Caco-2 (cell line): Measurements from ENCODE around the gene GRID1. TPM values are rescaled to one million over a fixed set of nuclear protein-coding genes. Genes with fewer than 3 reads are reported as not detected.

Experiments
- BruUV-seq: library from RNA; stranded (reverse); fragments of 400-500 nt; replicated peaks from 2 replicates; lab custom pipeline; 2021; lab: Mats Ljungman, UMichigan
- CTCF ChIA-PET: fragments of 300-600 bp; sonication (Branson Sonifier 250); formaldehyde crosslinking; loops from one replicate; lab custom pipeline; 2022; ENCODE audit warnings: antibody characterized with exemption; lab: Charles Lee
- POLR2A ChIA-PET: fragments of 300-600 bp; sonication (Branson Sonifier 250); formaldehyde crosslinking; loops from one replicate; lab custom pipeline; 2022; ENCODE audit warnings: antibody characterized with exemption; lab: Charles Lee
- DNase-seq, 2 experiments: peaks; one replicate each; pipeline versions ENCODE4 v3.0.0 to v3.0.0-alpha.2; 2020 to 2022
- H3K27me3 ChIP-seq: replicated peaks from 2 replicates; pipeline ENCODE4 v1.6.0; 2011; ENCODE audit warnings: low read length; ENCODE audit not compliant: control insufficient read depth, insufficient read depth
- H3K36me3 ChIP-seq: 2 replicates; pipeline ENCODE4 v1.5.1; 2011; ENCODE audit warnings: low read length; ENCODE audit not compliant: control insufficient read depth, insufficient read depth
- H3K4me1 ChIP-seq: fragments of 250-450 bp; sonication (Bioruptor Pico); 2 replicates; pipeline ENCODE4 v1.5.1; 2020; ENCODE audit warnings: mild to moderate bottlenecking
- H3K4me3 ChIP-seq: 2 replicates; pipeline ENCODE4 v1.5.1; 2011; ENCODE audit warnings: low read depth, mild to moderate bottlenecking, control low read depth, low read length
- H3K9me3 ChIP-seq: fragments of 250-450 bp; sonication (Bioruptor Pico); 2 replicates; pipeline ENCODE4 v1.5.1; 2020; ENCODE audit warnings: mild to moderate bottlenecking, moderate library complexity
- H3K27ac Mint-ChIP-seq: one replicate; pipeline ENCODE4 v1.8.0; 2022; ENCODE audit warnings: mixed read lengths; ENCODE audit not compliant: unreplicated experiment
- H3K27me3 Mint-ChIP-seq: one replicate; pipeline ENCODE4 v1.8.0; 2022; ENCODE audit warnings: mixed read lengths; ENCODE audit not compliant: insufficient read depth, unreplicated experiment
- H3K36me3 Mint-ChIP-seq: one replicate; pipeline ENCODE4 v1.8.0; 2022; ENCODE audit warnings: mild to moderate bottlenecking, mixed read lengths; ENCODE audit not compliant: insufficient read depth, unreplicated experiment
- H3K4me1 Mint-ChIP-seq: one replicate; pipeline ENCODE4 v1.8.0; 2022; ENCODE audit warnings: low read depth, mixed read lengths; ENCODE audit not compliant: unreplicated experiment
- H3K4me3 Mint-ChIP-seq: one replicate; pipeline ENCODE4 v1.8.0; 2022; ENCODE audit warnings: mild to moderate bottlenecking, moderate library complexity, mixed read lengths; ENCODE audit not compliant: unreplicated experiment
- H3K9me3 Mint-ChIP-seq: one replicate; pipeline ENCODE4 v1.8.0; 2022; ENCODE audit warnings: mixed read lengths; ENCODE audit not compliant: unreplicated experiment
- intact Hi-C: fragments of 100-400 bp; cut with micrococcal nuclease; formaldehyde crosslinking; loops from one replicate; pipeline ENCODE4 v1.10.0; 2022; ENCODE audit not compliant: unreplicated experiment
- total RNA-seq: library from RNA; stranded (reverse); gene quantifications from 2 replicates; pipeline ENCODE4 v1.2.3, GENCODE V29; 2022
- TF ChIP-seq, protein P1 (sequence below), 2 experiments: fragments of 200-600 bp in 1 of 2; IDR thresholded peaks; 1 replicate in 1 of 2; 2 replicates in 1 of 2; pipeline versions ENCODE4 v1.5.1 to v1.8.0; 2011 to 2022; ENCODE audit warnings: antibody characterized with exemption in 1 of 2, control low read depth in 1 of 2, inconsistent platforms in 1 of 2, low read depth in 1 of 2, low read length in 1 of 2, mild to moderate bottlenecking in 1 of 2, moderate library complexity in 1 of 2; ENCODE audit not compliant: insufficient read depth in 1 of 2, severe bottlenecking in 1 of 2, unreplicated experiment in 1 of 2

Gene GRID1
- total RNA-seq, 1 experiment from 2014 or later: 8.0 TPM

- no peaks in the 10 kb centered on the region for H3K27me3 ChIP-seq
- H3K36me3 Mint-ChIP-seq: no peaks in the 10 kb centered on the region
- no peaks in the 10 kb centered on the region for H3K9me3 Mint-ChIP-seq
- H3K4me3 Mint-ChIP-seq: no peak overlapping the region
- intact Hi-C loops: no loop called here
- H3K9me3 ChIP-seq: no peaks in the 10 kb centered on the region
- no peaks in the 10 kb centered on the region for H3K4me1 Mint-ChIP-seq
- no peak for DNase-seq
- no peak overlapping the region for H3K4me3 ChIP-seq
- peaks cover 6% of the 10 kb centered on the region for H3K27me3 Mint-ChIP-seq
- H3K4me1 ChIP-seq: no peaks in the 10 kb centered on the region
- H3K27ac Mint-ChIP-seq: no peak overlapping the region
- TF ChIP-seq, protein P1, sequence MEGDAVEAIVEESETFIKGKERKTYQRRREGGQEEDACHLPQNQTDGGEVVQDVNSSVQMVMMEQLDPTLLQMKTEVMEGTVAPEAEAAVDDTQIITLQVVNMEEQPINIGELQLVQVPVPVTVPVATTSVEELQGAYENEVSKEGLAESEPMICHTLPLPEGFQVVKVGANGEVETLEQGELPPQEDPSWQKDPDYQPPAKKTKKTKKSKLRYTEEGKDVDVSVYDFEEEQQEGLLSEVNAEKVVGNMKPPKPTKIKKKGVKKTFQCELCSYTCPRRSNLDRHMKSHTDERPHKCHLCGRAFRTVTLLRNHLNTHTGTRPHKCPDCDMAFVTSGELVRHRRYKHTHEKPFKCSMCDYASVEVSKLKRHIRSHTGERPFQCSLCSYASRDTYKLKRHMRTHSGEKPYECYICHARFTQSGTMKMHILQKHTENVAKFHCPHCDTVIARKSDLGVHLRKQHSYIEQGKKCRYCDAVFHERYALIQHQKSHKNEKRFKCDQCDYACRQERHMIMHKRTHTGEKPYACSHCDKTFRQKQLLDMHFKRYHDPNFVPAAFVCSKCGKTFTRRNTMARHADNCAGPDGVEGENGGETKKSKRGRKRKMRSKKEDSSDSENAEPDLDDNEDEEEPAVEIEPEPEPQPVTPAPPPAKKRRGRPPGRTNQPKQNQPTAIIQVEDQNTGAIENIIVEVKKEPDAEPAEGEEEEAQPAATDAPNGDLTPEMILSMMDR (IDR thresholded peaks at IDR 0.05; ENCODE audit: insufficient read depth in 1 of 2, low read depth in 1 of 2, low read length in 1 of 2, severe bottlenecking in 1 of 2, unreplicated experiment in 1 of 2): no peak
- H3K36me3 ChIP-seq: no peaks in the 10 kb centered on the region; the same call in 1 of the 2 replicates
- ChIA-PET POLR2A (no interaction called here), CTCF (no interaction called here)
- BruUV-seq: no TSS peak
Observed at GRCh38 chr10:86229811-86230556, 136.6 kb downstream of the GRID1 start.

- intact Hi-C loops: no loop called here
- no peaks in the 10 kb centered on the region for H3K36me3 Mint-ChIP-seq
- POLR2A ChIA-PET: no interaction called here
- Histone ChIP-seq H3K27me3 (no peaks in the 10 kb centered on the region), H3K4me1 (no peaks in the 10 kb centered on the region), H3K36me3 (no peaks in the 10 kb centered on the region; the same call in 1 of the 2 replicates), H3K4me3 (no peak overlapping the region), H3K9me3 (no peaks in the 10 kb centered on the region)
- no peak for DNase-seq
- H3K4me3 Mint-ChIP-seq: no peak overlapping the region
- H3K4me1 Mint-ChIP-seq: no peaks in the 10 kb centered on the region
- no peaks in the 10 kb centered on the region for H3K9me3 Mint-ChIP-seq
- TF ChIP-seq, protein P1 (IDR thresholded peaks at IDR 0.05; ENCODE audit: insufficient read depth in 1 of 2, low read depth in 1 of 2, low read length in 1 of 2, severe bottlenecking in 1 of 2, unreplicated experiment in 1 of 2): no peak
- CTCF ChIA-PET: no interaction called here
- no peak overlapping the region for H3K27ac Mint-ChIP-seq
- no TSS peak for BruUV-seq
- H3K27me3 Mint-ChIP-seq: peaks cover 11% of the 10 kb centered on the region
Observed at GRCh38 chr10:86229376-86229775, 137.2 kb downstream of the GRID1 start.

DNA sequence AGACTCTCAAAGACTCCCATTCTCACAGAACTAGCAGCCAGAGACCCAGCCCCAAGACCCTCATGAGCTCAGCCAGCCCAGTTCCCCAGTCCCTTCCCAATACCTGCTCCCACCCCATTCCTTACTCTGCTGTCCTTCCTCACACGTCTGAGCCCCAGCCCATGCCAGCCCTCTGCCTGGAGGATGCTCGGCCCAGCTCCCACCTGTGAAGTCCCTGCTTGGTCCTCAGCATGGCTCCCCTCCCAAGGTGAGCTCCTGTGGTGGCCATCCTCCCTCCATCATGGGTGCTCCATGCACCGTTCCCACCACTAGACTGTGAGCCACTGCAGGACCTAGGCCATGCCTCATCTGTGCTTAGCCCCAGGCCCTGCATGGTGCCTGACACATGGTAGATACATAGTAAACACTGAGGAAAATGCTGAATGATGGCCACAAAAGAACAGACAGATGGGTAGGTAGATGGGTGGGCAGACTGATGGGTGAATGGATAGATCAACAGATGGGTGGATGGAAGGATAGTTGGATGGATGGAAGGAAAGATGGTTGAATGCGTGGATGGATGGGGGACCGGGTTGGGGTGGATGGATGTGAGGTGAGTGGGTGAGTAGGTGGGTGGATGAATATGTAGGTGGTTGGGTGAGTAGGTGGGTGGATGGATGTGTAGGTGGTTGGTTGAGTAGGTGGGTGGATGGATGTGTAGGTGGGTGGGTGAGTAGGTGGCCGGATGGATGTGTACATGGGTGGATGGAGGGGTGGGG is 138.9 kb downstream of the GRID1 start:
- CTCF ChIA-PET: no interaction called here
- H3K4me3 Mint-ChIP-seq: no peak overlapping the region

More for the DNA sequence above, 138.9 kb downstream of the GRID1 start:
- H3K27ac Mint-ChIP-seq: no peak overlapping the region
- H3K4me1 Mint-ChIP-seq: no peaks in the 10 kb centered on the region
- POLR2A ChIA-PET: no interaction called here
- Histone ChIP-seq H3K4me3 (no peak overlapping the region), H3K9me3 (no peaks in the 10 kb centered on the region), H3K27me3 (no peaks in the 10 kb centered on the region), H3K4me1 (no peaks in the 10 kb centered on the region), H3K36me3 (no peaks in the 10 kb centered on the region; the same call in 1 of the 2 replicates)
- intact Hi-C loops: no loop called here
- DNase-seq: no peak
- no TSS peak for BruUV-seq
- no peaks in the 10 kb centered on the region for H3K9me3 Mint-ChIP-seq
- TF ChIP-seq, protein P1 (IDR thresholded peaks at IDR 0.05; ENCODE audit: insufficient read depth in 1 of 2, low read depth in 1 of 2, low read length in 1 of 2, severe bottlenecking in 1 of 2, unreplicated experiment in 1 of 2): no peak
- no peaks in the 10 kb centered on the region for H3K36me3 Mint-ChIP-seq
- H3K27me3 Mint-ChIP-seq: peaks cover 9% of the 10 kb centered on the region
